Esophagus muscularis mucosa (tissue), 4 donors: ENCODE data around the gene RUNX1. TPM values are rescaled to one million over a fixed set of nuclear protein-coding genes. Genes with fewer than 3 reads are reported as not detected.

ENCODE experiments used
- DNase-seq: peaks from one replicate; pipeline ENCODE4 v3.0.0-alpha.2; 2017; ENCODE audit errors: extremely low spot score
- H3K27ac ChIP-seq, 4 donors: fragments of 200-600 bp; sonication (generic); replicated peaks in 1 of 4; 1 replicate in 3 of 4; 2 replicates in 1 of 4; pipeline ENCODE4 v1.5.1; 2016 to 2019; ENCODE audit warnings: mild to moderate bottlenecking in 1 of 4
- H3K27me3 ChIP-seq, 4 donors: fragments of 200-600 bp; sonication (generic); one replicate each; pipeline versions ENCODE4 v1.5.1 to v1.6.0; 2016 to 2019
- H3K36me3 ChIP-seq, 4 donors: fragments of 200-600 bp; sonication (generic); one replicate each; pipeline ENCODE4 v1.5.1; 2016 to 2019
- H3K4me1 ChIP-seq, 4 donors: fragments of 200-600 bp; sonication (generic); one replicate each; pipeline ENCODE4 v1.5.1; 2016 to 2019
- H3K4me3 ChIP-seq, 4 donors: fragments of 200-600 bp; sonication (generic); 1 replicate in 2 of 4; 2 replicates in 2 of 4; pipeline ENCODE4 v1.5.1; 2016 to 2019; ENCODE audit warnings: mild to moderate bottlenecking in 4 of 4, moderate library complexity in 1 of 4
- H3K9me3 ChIP-seq, 4 donors: fragments of 200-600 bp; sonication (generic); 1 replicate in 3 of 4; 2 replicates in 1 of 4; pipeline ENCODE4 v1.5.1; 2016 to 2019
- CTCF ChIP-seq, 3 experiments: fragments of 200-600 bp in 2 of 3; fragments of 450-650 bp in 1 of 3; sonication (generic) in 2 of 3; IDR thresholded peaks; one replicate each; pipeline ENCODE4 v1.5.1; 2017 to 2019; ENCODE audit warnings: antibody characterized with exemption in 3 of 3, mild to moderate bottlenecking in 2 of 3, moderate library complexity in 1 of 3
- EP300 ChIP-seq: sonication (generic); formaldehyde crosslinking; IDR thresholded peaks from one replicate; pipeline ENCODE4 v1.6.1; 2017; ENCODE audit warnings: antibody characterized with exemption
- POLR2A ChIP-seq: fragments of 450-650 bp; IDR thresholded peaks from one replicate; pipeline ENCODE4 v1.6.1; 2017; ENCODE audit warnings: antibody characterized with exemption, moderate library complexity, mild to moderate bottlenecking, low read depth
- POLR2AphosphoS5 ChIP-seq, 2 donors: sonication (generic); formaldehyde crosslinking; IDR thresholded peaks; one replicate each; pipeline ENCODE4 v1.6.1; 2017; ENCODE audit warnings: antibody characterized with exemption in 2 of 2
- WGBS: methylation state at CpG from one replicate; pipeline ENCODE4 v1.1.5; 2018; 5-methylcytosine and 5-hydroxymethylcytosine counted together
- intact Hi-C: fragments of 100-400 bp; cut with DNase I; formaldehyde crosslinking; loops from one replicate; pipeline ENCODE4 v1.15.1; 2023
- total RNA-seq, 4 donors: library from RNA; depleted of rRNA; stranded (reverse); fragments of >200 nt; gene quantifications; one replicate each; pipeline versions ENCODE4 v1.1.0 to v1.2.1, GENCODE V29; 2016

Gene RUNX1
- total RNA-seq, 4 donors from 2014 or later: 3.7 to 10.9 (median 5.6) TPM

GRCh38 chr21:35045542-35046262, 3.4 kb downstream of the RUNX1 start:
- Histone ChIP-seq H3K36me3 (no peaks in the 10 kb centered on the region), H3K9me3 (no peaks in the 10 kb centered on the region), H3K27ac (no peak overlapping the region), H3K4me1 (peaks cover 0 to 17% (median 13%) of the 10 kb centered on the region in 4 donors), H3K27me3 (peaks cover 0 to 16% (median 3%) of the 10 kb centered on the region in 4 donors), H3K4me3 (no peak overlapping the region)
- no peak for TF ChIP-seq POLR2A
- TF ChIP-seq CTCF (IDR thresholded peaks at IDR 0.05): no peak
- no peak for TF ChIP-seq EP300
- no peak for TF ChIP-seq POLR2AphosphoS5 (IDR thresholded peaks at IDR 0.05)
- DNase-seq: peak; percentile 75
- 88% methylated on average over 17 of the region's 17 CpGs for WGBS
- intact Hi-C loops: no loop called here

- intact Hi-C loops: no loop called here
- Histone ChIP-seq H3K36me3 (no peaks in the 10 kb centered on the region), H3K4me1 (peaks cover 0 to 17% (median 13%) of the 10 kb centered on the region in 4 donors), H3K9me3 (no peaks in the 10 kb centered on the region), H3K27ac (no peak overlapping the region), H3K27me3 (peaks cover 0 to 16% (median 3%) of the 10 kb centered on the region in 4 donors), H3K4me3 (no peak overlapping the region)
- TF ChIP-seq POLR2AphosphoS5 (IDR thresholded peaks at IDR 0.05): no peak
- no peak for TF ChIP-seq CTCF (IDR thresholded peaks at IDR 0.05)
- TF ChIP-seq POLR2A: no peak
- TF ChIP-seq EP300: no peak
- DNase-seq: peak; percentile 86
- 78% methylated on average over 8 of the region's 8 CpGs for WGBS
Measured at GRCh38 chr21:35044770-35045541, 4.1 kb downstream of the RUNX1 start.

- no peaks in the 10 kb centered on the region for H3K36me3 ChIP-seq
- H3K27me3 ChIP-seq: peaks cover 0 to 16% (median 3%) of the 10 kb centered on the region in 4 donors
- 93% methylated on average over 3 of the region's 3 CpGs for WGBS
- no peaks in the 10 kb centered on the region for H3K9me3 ChIP-seq
- intact Hi-C loops: no loop called here
- H3K27ac ChIP-seq: no peak overlapping the region
- DNase-seq: peak; percentile 39
- H3K4me3 ChIP-seq: no peak overlapping the region
- TF ChIP-seq EP300 (no peak), POLR2AphosphoS5 (IDR thresholded peaks at IDR 0.05) (no peak), CTCF (IDR thresholded peaks at IDR 0.05) (no peak), POLR2A (no peak)
- peaks cover 0 to 17% (median 13%) of the 10 kb centered on the region in 4 donors for H3K4me1 ChIP-seq
Measured at GRCh38 chr21:35044128-35044527, 5.0 kb downstream of the RUNX1 start.

GRCh38 chr21:35043549-35043948, 5.6 kb downstream of the RUNX1 start:
- H3K36me3 ChIP-seq: no peaks in the 10 kb centered on the region
- no peak for TF ChIP-seq EP300
- no peaks in the 10 kb centered on the region for H3K9me3 ChIP-seq
- no peak overlapping the region for H3K4me3 ChIP-seq
- DNase-seq: no peak
- no peak overlapping the region for H3K27ac ChIP-seq
- peaks cover 0 to 16% (median 3%) of the 10 kb centered on the region in 4 donors for H3K27me3 ChIP-seq
- peaks cover 0 to 17% (median 13%) of the 10 kb centered on the region in 4 donors for H3K4me1 ChIP-seq
- intact Hi-C loops: no loop called here

- TF ChIP-seq POLR2AphosphoS5 (IDR thresholded peaks at IDR 0.05) (no peak), POLR2A (no peak)
- Histone ChIP-seq H3K27ac (no peak overlapping the region), H3K27me3 (peaks cover 0 to 16% (median 3%) of the 10 kb centered on the region in 4 donors), H3K4me1 (peaks cover 0 to 13% (median 11%) of the 10 kb centered on the region in 4 donors), H3K9me3 (no peaks in the 10 kb centered on the region), H3K4me3 (no peak overlapping the region), H3K36me3 (no peaks in the 10 kb centered on the region)
- intact Hi-C loops: no loop called here
- DNase-seq: no peak
- 88% methylated on average over 6 of the region's 6 CpGs for WGBS
Measured at GRCh38 chr21:35042836-35043235, 6.3 kb downstream of the RUNX1 start.
